ENCODE results near the gene ZNF688. TPM values are rescaled to one million over a fixed set of nuclear protein-coding genes. Genes with fewer than 3 reads are reported as not detected.

The ZNF688 gene
- total and polyA plus RNA-seq, 2 of the 13 experiments (the other 11 are each of a cell fraction or from before 2014, with no cell fraction given) = 2.4 to 5.4 TPM

DNA sequence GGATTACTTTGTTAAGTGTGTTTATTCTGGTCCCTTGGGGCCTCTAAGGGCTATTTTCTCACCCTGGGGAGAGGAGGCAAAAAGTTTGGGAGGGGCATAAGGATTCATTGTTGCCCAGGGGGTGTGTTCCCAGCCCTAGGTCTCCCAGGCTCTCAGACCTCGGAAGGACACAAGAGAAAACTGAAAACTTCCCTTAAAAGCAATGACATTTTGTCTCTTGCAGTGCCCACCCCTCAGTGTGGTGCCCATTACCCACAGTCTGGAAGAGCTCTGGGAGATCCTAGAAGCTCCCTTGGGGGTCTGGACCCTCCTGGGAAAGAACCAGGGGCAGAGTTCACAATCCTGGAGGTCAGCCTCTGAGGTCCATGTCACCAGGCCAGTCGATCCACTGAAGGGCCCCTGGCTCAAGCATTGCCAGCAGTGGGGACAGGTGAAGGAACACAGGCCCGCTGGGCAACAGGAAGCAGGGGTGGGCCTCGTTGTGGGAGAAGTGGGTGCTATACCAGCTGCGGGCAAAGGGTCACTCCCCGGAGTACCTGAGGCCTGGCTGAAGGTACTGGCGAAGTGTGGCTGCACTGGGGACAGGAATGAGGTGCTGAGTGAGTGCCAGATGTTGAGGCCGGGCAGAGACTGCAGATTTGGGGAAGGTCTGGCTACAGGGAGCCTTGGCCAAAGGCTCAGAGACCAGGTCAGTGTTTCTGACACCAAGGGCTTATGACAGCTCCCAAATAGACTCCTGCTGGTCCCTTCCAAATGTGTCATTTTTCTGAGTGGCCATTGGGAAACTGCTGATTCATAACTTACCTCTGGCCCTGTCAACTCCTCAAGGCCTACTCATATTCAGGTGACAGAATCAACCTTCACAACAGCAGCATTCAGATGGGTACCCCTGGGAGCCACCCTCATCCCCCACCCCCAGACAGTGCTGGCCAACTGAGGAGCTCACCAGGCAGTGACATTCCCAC, 32.2 kb downstream of the ZNF688 start (continued):
- no peak for TF ChIP-seq ZBTB42 (CRISPR knock-in tag; IDR thresholded peaks at IDR 0.05)
- 0 out of 2 replicates have a peak, but pooled peaks have one; percentile 46 for TF ChIP-seq ZBTB7B (CRISPR knock-in tag; IDR thresholded peaks at IDR 0.05)
- TF ChIP-seq ZNF749 (CRISPR knock-in tag; IDR thresholded peaks at IDR 0.05; ENCODE audit: borderline replicate concordance) = no peak
- TF ChIP-seq ZNF292 (CRISPR knock-in tag; IDR thresholded peaks at IDR 0.05; ENCODE audit: borderline replicate concordance, low read depth) = peak; percentile 51; the same call in 1 of the 2 replicates
- no peak for TF ChIP-seq GZF1 (CRISPR knock-in tag; IDR thresholded peaks at IDR 0.05)
- no peak for TF ChIP-seq ZNF451 (CRISPR knock-in tag; IDR thresholded peaks at IDR 0.05)
- no peak for TF ChIP-seq ZNF512B (CRISPR knock-in tag; IDR thresholded peaks at IDR 0.05; ENCODE audit: borderline replicate concordance)
- no peak for TF ChIP-seq HDAC6 (IDR thresholded peaks at IDR 0.05; ENCODE audit: low read depth, low read length)
- TF ChIP-seq ZSCAN22 (CRISPR knock-in tag; IDR thresholded peaks at IDR 0.05) = no peak
- TF ChIP-seq SPEN (CRISPR knock-in tag; IDR thresholded peaks at IDR 0.05; ENCODE audit: low read depth) = peak; percentile 55; the same call in 1 of the 2 replicates
- TF ChIP-seq HNRNPL (IDR thresholded peaks at IDR 0.05; ENCODE audit: low read depth, low read length) = peak; percentile 75; the same call in 1 of the 2 replicates
- TF ChIP-seq ATRX (CRISPR knock-in tag; IDR thresholded peaks at IDR 0.05; ENCODE audit: borderline replicate concordance) = no peak
- no peak for TF ChIP-seq ZNF781 (CRISPR knock-in tag; IDR thresholded peaks at IDR 0.05; ENCODE audit: borderline replicate concordance, not compliant biosample characterization)
- TF ChIP-seq PITX1 (CRISPR knock-in tag; IDR thresholded peaks at IDR 0.05) = 0 out of 2 replicates have a peak, but pooled peaks have one; percentile 20
- TF ChIP-seq WIZ (CRISPR knock-in tag; IDR thresholded peaks at IDR 0.05) = 0 out of 2 replicates have a peak, but pooled peaks have one; percentile 40
- TF ChIP-seq ETV5 (CRISPR knock-in tag; IDR thresholded peaks at IDR 0.05; ENCODE audit: borderline replicate concordance) = peak; percentile 14; the same call in 1 of the 2 replicates
- TF ChIP-seq MTA1 (CRISPR knock-in tag; IDR thresholded peaks at IDR 0.05; ENCODE audit: borderline replicate concordance) = 0 out of 2 replicates have a peak, but pooled peaks have one; percentile 35
- TF ChIP-seq FOXM1 (CRISPR knock-in tag; IDR thresholded peaks at IDR 0.05) = no peak
- TF ChIP-seq, protein P1, sequence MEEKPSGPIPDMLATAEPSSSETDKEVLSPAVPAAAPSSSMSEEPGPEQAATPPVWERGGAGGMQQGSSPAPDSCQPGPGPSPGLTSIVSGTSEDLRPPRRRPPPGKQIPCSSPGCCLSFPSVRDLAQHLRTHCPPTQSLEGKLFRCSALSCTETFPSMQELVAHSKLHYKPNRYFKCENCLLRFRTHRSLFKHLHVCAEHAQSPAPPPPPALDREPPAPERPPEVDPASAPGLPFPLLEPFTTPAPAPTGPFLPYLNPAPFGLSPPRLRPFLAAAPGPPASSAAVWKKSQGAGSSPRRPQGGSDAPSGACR (CRISPR knock-in tag; IDR thresholded peaks at IDR 0.05) = 0 out of 2 replicates have a peak, but pooled peaks have one; percentile 14
- no peak for TF ChIP-seq CCDC6 (CRISPR knock-in tag; IDR thresholded peaks at IDR 0.05)
- TF ChIP-seq, protein P2, sequence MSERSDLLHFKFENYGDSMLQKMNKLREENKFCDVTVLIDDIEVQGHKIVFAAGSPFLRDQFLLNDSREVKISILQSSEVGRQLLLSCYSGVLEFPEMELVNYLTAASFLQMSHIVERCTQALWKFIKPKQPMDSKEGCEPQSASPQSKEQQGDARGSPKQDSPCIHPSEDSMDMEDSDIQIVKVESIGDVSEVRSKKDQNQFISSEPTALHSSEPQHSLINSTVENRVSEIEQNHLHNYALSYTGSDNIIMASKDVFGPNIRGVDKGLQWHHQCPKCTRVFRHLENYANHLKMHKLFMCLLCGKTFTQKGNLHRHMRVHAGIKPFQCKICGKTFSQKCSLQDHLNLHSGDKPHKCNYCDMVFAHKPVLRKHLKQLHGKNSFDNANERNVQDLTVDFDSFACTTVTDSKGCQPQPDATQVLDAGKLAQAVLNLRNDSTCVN (CRISPR knock-in tag; IDR thresholded peaks at IDR 0.05; ENCODE audit: borderline replicate concordance) = no peak
- TF ChIP-seq ZNF792 (CRISPR knock-in tag; IDR thresholded peaks at IDR 0.05) = no peak
- no peak for TF ChIP-seq TBX3 (IDR thresholded peaks at IDR 0.05; ENCODE audit: borderline replicate concordance)
- peak; percentile 66; the same call in 1 of the 2 replicates for TF ChIP-seq MEF2D (CRISPR knock-in tag; IDR thresholded peaks at IDR 0.05)
- no peak for TF ChIP-seq MAF1 (CRISPR knock-in tag; IDR thresholded peaks at IDR 0.05; ENCODE audit: borderline replicate concordance)

All from HepG2 (cell line).